HEK293T (cell line): ENCODE measurements around the gene SARNP.

Experiments used
- CTBP1 ChIP-seq: fragments of 450-650 bp; IDR thresholded peaks from 2 replicates; pipeline ENCODE4 v1.6.1; 2016; ENCODE audit warnings: borderline replicate concordance
- FOXK2 ChIP-seq: fragments of 450-650 bp; IDR thresholded peaks from 2 replicates; pipeline ENCODE4 v1.6.1; 2016; ENCODE audit warnings: mild to moderate bottlenecking
- FOXM1 ChIP-seq: fragments of 450-650 bp; IDR thresholded peaks from 2 replicates; pipeline ENCODE4 v1.6.1; 2017; ENCODE audit warnings: mild to moderate bottlenecking, borderline replicate concordance
- L3MBTL2 ChIP-seq: fragments of 450-650 bp; conservative IDR thresholded peaks from 2 replicates; pipeline ENCODE4 v1.6.1; 2016; ENCODE audit warnings: mild to moderate bottlenecking
- LEF1 ChIP-seq: fragments of 450-650 bp; IDR thresholded peaks from 2 replicates; pipeline ENCODE4 v1.6.1; 2017; ENCODE audit warnings: mild to moderate bottlenecking, borderline replicate concordance
- NFRKB ChIP-seq: fragments of 450-650 bp; IDR thresholded peaks from 2 replicates; pipeline ENCODE4 v1.6.1; 2016; ENCODE audit warnings: mild to moderate bottlenecking, moderate library complexity
- SP1 ChIP-seq: fragments of 450-650 bp; IDR thresholded peaks from 2 replicates; pipeline ENCODE4 v1.6.1; 2017
- TARDBP ChIP-seq: fragments of 450-650 bp; IDR thresholded peaks from 2 replicates; pipeline ENCODE4 v1.6.1; 2016

- TF ChIP-seq FOXM1 (no peak), LEF1 (no peak), SP1 (no peak), TARDBP (no peak), L3MBTL2 (no peak), CTBP1 (no peak), FOXK2 (no peak), NFRKB (no peak)
These were observed 80.5 kb downstream of the SARNP start for GRCh38 chr12:55736780-55737580.
